IMR-90 (cell line): Measurements from ENCODE around the gene SMIM24.

Experiments
- FOS ChIP-seq: fragments of 150-350 bp; IDR thresholded peaks from 2 replicates; pipeline ENCODE4 v1.6.1; 2016; ENCODE audit warnings: low read depth, low read length
- MAFK ChIP-seq: IDR thresholded peaks from 2 replicates; pipeline ENCODE4 v1.6.1; 2012; ENCODE audit warnings: low read depth, low read length, improper control_type of control experiment
- POLR2A ChIP-seq: IDR thresholded peaks from 2 replicates; pipeline ENCODE4 v1.6.1; 2012; ENCODE audit warnings: mild to moderate bottlenecking, low read depth, low read length
- RAD21 ChIP-seq: IDR thresholded peaks from 2 replicates; pipeline ENCODE4 v1.6.1; 2012; ENCODE audit warnings: low read length, improper control_type of control experiment
- RFX5 ChIP-seq: IDR thresholded peaks from 2 replicates; pipeline ENCODE4 v1.8.0; 2012; ENCODE audit warnings: low read depth, mild to moderate bottlenecking, low read length, moderate library complexity
- TF ChIP-seq, protein P1 (sequence below): conservative IDR thresholded peaks from 2 replicates; pipeline ENCODE4 v1.5.1; 2012; ENCODE audit warnings: mild to moderate bottlenecking, low read depth, low read length, improper control_type of control experiment

DNA sequence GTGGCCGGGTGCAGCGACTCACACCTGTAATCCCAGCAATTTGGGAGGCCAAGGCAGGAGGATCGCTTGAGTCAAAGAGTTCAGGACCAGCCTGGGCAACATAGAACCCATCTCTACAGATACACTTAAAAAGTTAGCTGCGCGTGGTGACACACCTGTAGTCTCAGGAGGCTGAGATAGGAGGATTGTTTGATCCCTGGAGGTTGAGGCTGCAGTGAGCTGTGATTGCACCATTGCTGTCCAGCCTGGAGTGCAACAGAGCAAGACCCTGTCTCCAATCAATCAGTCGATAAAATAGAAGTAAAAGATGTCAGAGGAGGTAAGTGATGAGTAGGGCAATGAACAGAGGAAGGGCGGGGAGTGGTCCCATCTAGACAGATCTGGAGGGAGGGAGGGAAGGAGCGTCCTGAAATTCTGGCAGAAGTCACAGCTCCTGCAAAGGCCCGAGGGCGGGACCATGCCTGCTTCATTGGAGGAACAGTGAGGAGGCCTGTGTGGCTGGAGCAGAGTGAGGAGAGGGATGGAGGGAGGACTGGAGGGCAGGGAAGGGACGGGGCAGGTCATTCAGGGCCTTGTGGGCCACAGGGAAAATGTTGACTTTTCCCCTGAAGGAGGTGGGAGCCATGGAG is 9.7 kb downstream of the SMIM24 start:
- TF ChIP-seq, protein P1, sequence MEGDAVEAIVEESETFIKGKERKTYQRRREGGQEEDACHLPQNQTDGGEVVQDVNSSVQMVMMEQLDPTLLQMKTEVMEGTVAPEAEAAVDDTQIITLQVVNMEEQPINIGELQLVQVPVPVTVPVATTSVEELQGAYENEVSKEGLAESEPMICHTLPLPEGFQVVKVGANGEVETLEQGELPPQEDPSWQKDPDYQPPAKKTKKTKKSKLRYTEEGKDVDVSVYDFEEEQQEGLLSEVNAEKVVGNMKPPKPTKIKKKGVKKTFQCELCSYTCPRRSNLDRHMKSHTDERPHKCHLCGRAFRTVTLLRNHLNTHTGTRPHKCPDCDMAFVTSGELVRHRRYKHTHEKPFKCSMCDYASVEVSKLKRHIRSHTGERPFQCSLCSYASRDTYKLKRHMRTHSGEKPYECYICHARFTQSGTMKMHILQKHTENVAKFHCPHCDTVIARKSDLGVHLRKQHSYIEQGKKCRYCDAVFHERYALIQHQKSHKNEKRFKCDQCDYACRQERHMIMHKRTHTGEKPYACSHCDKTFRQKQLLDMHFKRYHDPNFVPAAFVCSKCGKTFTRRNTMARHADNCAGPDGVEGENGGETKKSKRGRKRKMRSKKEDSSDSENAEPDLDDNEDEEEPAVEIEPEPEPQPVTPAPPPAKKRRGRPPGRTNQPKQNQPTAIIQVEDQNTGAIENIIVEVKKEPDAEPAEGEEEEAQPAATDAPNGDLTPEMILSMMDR = no peak
- no peak for TF ChIP-seq RFX5
- TF ChIP-seq POLR2A = no peak
- TF ChIP-seq RAD21 = no peak
- TF ChIP-seq MAFK = no peak
- no peak for TF ChIP-seq FOS
